HepG2 (cell line): ENCODE data around the gene IWS1. TPM values are rescaled to one million over a fixed set of nuclear protein-coding genes. Genes with fewer than 3 reads are reported as not detected.
A peak's percentile ranks its signal among the peaks of the same experiment; 100 is the strongest.

Experiments
- ARNT ChIP-seq: fragments of 450-650 bp; IDR thresholded peaks from 2 replicates; pipeline ENCODE4 v1.6.1; 2017
- ATF7-NPFF ChIP-seq: sonication (generic); formaldehyde crosslinking; IDR thresholded peaks from 2 replicates; pipeline ENCODE4 v1.8.1; 2023; ENCODE audit warnings: mild to moderate bottlenecking, low read depth, missing genetic modification reagents, moderate library complexity
- CENPT ChIP-seq: sonication (generic); formaldehyde crosslinking; IDR thresholded peaks from 2 replicates; pipeline ENCODE4 v1.8.0; 2022; ENCODE audit warnings: low read depth, mild to moderate bottlenecking, moderate library complexity, missing genetic modification reagents
- GPN1 ChIP-seq: sonication (generic); formaldehyde crosslinking; IDR thresholded peaks from 2 replicates; pipeline ENCODE4 v1.5.1; 2020; ENCODE audit warnings: missing genetic modification reagents, borderline replicate concordance
- HIC2 ChIP-seq: sonication (generic); formaldehyde crosslinking; IDR thresholded peaks from 2 replicates; pipeline ENCODE4 v1.9.0; 2022; ENCODE audit warnings: low read depth, missing genetic modification reagents
- HIVEP1 ChIP-seq: sonication (generic); formaldehyde crosslinking; IDR thresholded peaks from 2 replicates; pipeline ENCODE4 v1.4.0; 2020; ENCODE audit warnings: mild to moderate bottlenecking, missing genetic modification reagents
- RBM39 ChIP-seq: fragments of 200-400 bp; formaldehyde crosslinking; IDR thresholded peaks from one replicate; pipeline ENCODE4 v1.6.1; 2018; ENCODE audit warnings: antibody characterized with exemption, mild to moderate bottlenecking, low read depth, low read length; ENCODE audit not compliant: poor library complexity, severe bottlenecking
- REXO4 ChIP-seq: sonication (generic); formaldehyde crosslinking; IDR thresholded peaks from 2 replicates; pipeline ENCODE4 v1.8.0; 2022; ENCODE audit warnings: missing genetic modification reagents, mild to moderate bottlenecking, borderline replicate concordance
- RFX3 ChIP-seq: IDR thresholded peaks from 2 replicates; pipeline ENCODE4 v1.6.1; 2016; ENCODE audit warnings: missing biosample characterization, missing genetic modification reagents
- ZNF547 ChIP-seq: sonication (generic); formaldehyde crosslinking; IDR thresholded peaks from 2 replicates; pipeline ENCODE4 v1.5.1; 2020; ENCODE audit warnings: mild to moderate bottlenecking, missing genetic modification reagents
- ZNF549 ChIP-seq: sonication (generic); formaldehyde crosslinking; IDR thresholded peaks from 2 replicates; pipeline ENCODE4 v1.5.0; 2020; ENCODE audit warnings: missing genetic modification reagents
- ZNF562 ChIP-seq: sonication (generic); formaldehyde crosslinking; IDR thresholded peaks from 2 replicates; pipeline ENCODE4 v1.8.0; 2022; ENCODE audit warnings: missing genetic modification reagents, borderline replicate concordance
- ZNF567 ChIP-seq: sonication (generic); formaldehyde crosslinking; IDR thresholded peaks from 2 replicates; pipeline ENCODE4 v1.8.1; 2023; ENCODE audit warnings: mild to moderate bottlenecking, missing genetic modification reagents, borderline replicate concordance
- ZNF570 ChIP-seq: sonication (generic); formaldehyde crosslinking; IDR thresholded peaks from 2 replicates; pipeline ENCODE4 v1.4.0; 2020; ENCODE audit warnings: mild to moderate bottlenecking, missing genetic modification reagents, borderline replicate concordance
- ZNF761 ChIP-seq: sonication (generic); formaldehyde crosslinking; conservative IDR thresholded peaks from 2 replicates; pipeline ENCODE4 v1.4.0; 2020; ENCODE audit warnings: mild to moderate bottlenecking, missing genetic modification reagents
- ZNF782 ChIP-seq: sonication (generic); formaldehyde crosslinking; IDR thresholded peaks from 2 replicates; pipeline ENCODE4 v1.4.0; 2020; ENCODE audit warnings: missing genetic modification reagents, mild to moderate bottlenecking, borderline replicate concordance
- polyA plus RNA-seq, 8 experiments: library from polyadenylated mRNA; depleted of rRNA in 3 of 8; stranded (reverse) in 7 of 8; unstranded in 1 of 8; fragments of >200 nt; fragmentation: Illumina TruSeq in 4 of 8; extraction: Trizol in 4 of 8; gene quantifications; 2 replicates each; pipeline versions ENCODE4 v1.2.1 to v1.2.3, GENCODE V29; 2011 to 2016; ENCODE audit warnings: low read depth in 4 of 8, missing spikeins in 1 of 8, mixed read lengths in 1 of 8; ENCODE audit not compliant: insufficient read depth in 1 of 8
- total RNA-seq, 5 experiments: library from RNA; depleted of rRNA; stranded (reverse); fragments of >200 nt; fragmentation: Illumina TruSeq; extraction: Trizol; gene quantifications; 2 replicates each; pipeline ENCODE4 v1.2.3, GENCODE V29; 2016; ENCODE audit warnings: low read depth in 1 of 5
- TF ChIP-seq, protein P1 (sequence below): sonication (generic); formaldehyde crosslinking; IDR thresholded peaks from 2 replicates; pipeline ENCODE4 v1.5.0; 2020; ENCODE audit warnings: mild to moderate bottlenecking, low read depth, missing genetic modification reagents, borderline replicate concordance
- TF ChIP-seq, protein P2 (sequence below): sonication (generic); formaldehyde crosslinking; conservative IDR thresholded peaks from 2 replicates; pipeline ENCODE4 v1.4.0; 2020; ENCODE audit warnings: mild to moderate bottlenecking, missing genetic modification reagents, moderate library complexity
- TF ChIP-seq, protein P3 (sequence below): IDR thresholded peaks from 2 replicates; pipeline ENCODE4 v1.6.1; 2016; ENCODE audit warnings: low read depth, borderline replicate concordance

Gene IWS1
- total and polyA plus RNA-seq, 2 of the 13 experiments (the other 11 are each of a cell fraction or from before 2014, with no cell fraction given) = 28.9 to 62.3 TPM

GRCh38 chr2:127526132-127527000 lies at the start of gene IWS1 (continued):
- TF ChIP-seq ZNF549 (CRISPR knock-in tag) = no peak
- TF ChIP-seq HIC2 = 0 out of 2 replicates have a peak, but pooled peaks have one; percentile 36
- no peak for TF ChIP-seq ZNF567 (CRISPR knock-in tag)
- TF ChIP-seq RBM39 = peak; percentile 37
- TF ChIP-seq, protein P1, sequence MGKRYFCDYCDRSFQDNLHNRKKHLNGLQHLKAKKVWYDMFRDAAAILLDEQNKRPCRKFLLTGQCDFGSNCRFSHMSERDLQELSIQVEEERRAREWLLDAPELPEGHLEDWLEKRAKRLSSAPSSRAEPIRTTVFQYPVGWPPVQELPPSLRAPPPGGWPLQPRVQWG = no peak
- TF ChIP-seq RFX3 (CRISPR knock-in tag) = no peak
- no peak; the same call in 1 of the 2 replicates for TF ChIP-seq ZNF570
- 0 out of 2 replicates have a peak, but pooled peaks have one; percentile 79 for TF ChIP-seq ZNF782 (CRISPR knock-in tag)
- no peak for TF ChIP-seq ZNF562 (CRISPR knock-in tag)
- no peak for TF ChIP-seq ARNT
- TF ChIP-seq, protein P2, sequence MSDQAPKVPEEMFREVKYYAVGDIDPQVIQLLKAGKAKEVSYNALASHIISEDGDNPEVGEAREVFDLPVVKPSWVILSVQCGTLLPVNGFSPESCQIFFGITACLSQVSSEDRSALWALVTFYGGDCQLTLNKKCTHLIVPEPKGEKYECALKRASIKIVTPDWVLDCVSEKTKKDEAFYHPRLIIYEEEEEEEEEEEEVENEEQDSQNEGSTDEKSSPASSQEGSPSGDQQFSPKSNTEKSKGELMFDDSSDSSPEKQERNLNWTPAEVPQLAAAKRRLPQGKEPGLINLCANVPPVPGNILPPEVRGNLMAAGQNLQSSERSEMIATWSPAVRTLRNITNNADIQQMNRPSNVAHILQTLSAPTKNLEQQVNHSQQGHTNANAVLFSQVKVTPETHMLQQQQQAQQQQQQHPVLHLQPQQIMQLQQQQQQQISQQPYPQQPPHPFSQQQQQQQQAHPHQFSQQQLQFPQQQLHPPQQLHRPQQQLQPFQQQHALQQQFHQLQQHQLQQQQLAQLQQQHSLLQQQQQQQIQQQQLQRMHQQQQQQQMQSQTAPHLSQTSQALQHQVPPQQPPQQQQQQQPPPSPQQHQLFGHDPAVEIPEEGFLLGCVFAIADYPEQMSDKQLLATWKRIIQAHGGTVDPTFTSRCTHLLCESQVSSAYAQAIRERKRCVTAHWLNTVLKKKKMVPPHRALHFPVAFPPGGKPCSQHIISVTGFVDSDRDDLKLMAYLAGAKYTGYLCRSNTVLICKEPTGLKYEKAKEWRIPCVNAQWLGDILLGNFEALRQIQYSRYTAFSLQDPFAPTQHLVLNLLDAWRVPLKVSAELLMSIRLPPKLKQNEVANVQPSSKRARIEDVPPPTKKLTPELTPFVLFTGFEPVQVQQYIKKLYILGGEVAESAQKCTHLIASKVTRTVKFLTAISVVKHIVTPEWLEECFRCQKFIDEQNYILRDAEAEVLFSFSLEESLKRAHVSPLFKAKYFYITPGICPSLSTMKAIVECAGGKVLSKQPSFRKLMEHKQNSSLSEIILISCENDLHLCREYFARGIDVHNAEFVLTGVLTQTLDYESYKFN = peak; percentile 61
- peak; percentile 63 for TF ChIP-seq ATF7-NPFF (CRISPR knock-in tag)
- TF ChIP-seq GPN1 (CRISPR knock-in tag) = no peak
- peak; percentile 88 for TF ChIP-seq HIVEP1
- no peak for TF ChIP-seq CENPT (CRISPR knock-in tag)
- TF ChIP-seq REXO4 (CRISPR knock-in tag) = no peak
- TF ChIP-seq, protein P3, sequence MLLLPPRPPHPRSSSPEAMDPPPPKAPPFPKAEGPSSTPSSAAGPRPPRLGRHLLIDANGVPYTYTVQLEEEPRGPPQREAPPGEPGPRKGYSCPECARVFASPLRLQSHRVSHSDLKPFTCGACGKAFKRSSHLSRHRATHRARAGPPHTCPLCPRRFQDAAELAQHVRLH (CRISPR knock-in tag) = no peak; the same call in 1 of the 2 replicates
- TF ChIP-seq ZNF547 (CRISPR knock-in tag) = peak; percentile 95
- TF ChIP-seq ZNF761 (CRISPR knock-in tag) = peak; percentile 40; the same call in 1 of the 2 replicates
